Left colon (tissue), 2 donors: Measurements from ENCODE around the gene NUDT14. TPM values are rescaled to one million over a fixed set of nuclear protein-coding genes. Genes with fewer than 3 reads are reported as not detected.

Source experiments
- ATAC-seq: fragments of 200-7000 bp; cut with Tn5 transposase; one replicate; pipeline ENCODE4 v1.9.1; 2020; ENCODE audit warnings: mild to moderate bottlenecking, moderate library complexity
- DNase-seq, 2 donors: peaks; one replicate each; pipeline ENCODE4 v3.0.0-alpha.2; 2020
- intact Hi-C, 2 donors: fragments of 100-400 bp; cut with DNase I in 1 of 2; cut with micrococcal nuclease in 1 of 2; formaldehyde crosslinking; loops; one replicate each; pipeline versions ENCODE4 v1.11.2 to v1.14.0; 2022; cut with DNase I, micrococcal nuclease
- total RNA-seq, 2 donors: library from RNA; stranded (reverse); fragmentation: NEBNext Ultra II Directional; extraction: Animal tissue kit (Norgen Biotek cat#: 25700); gene quantifications; one replicate each; pipeline ENCODE4 v1.2.1, GENCODE V29; 2021
- donor health status: DM: no; HTN: no; CAD: no.
- donor health status: DM: yes; HTN: yes; CAD: no.

The NUDT14 gene
- total RNA-seq, 2 donors from 2014 or later: 45.6 to 56.8 TPM

DNA sequence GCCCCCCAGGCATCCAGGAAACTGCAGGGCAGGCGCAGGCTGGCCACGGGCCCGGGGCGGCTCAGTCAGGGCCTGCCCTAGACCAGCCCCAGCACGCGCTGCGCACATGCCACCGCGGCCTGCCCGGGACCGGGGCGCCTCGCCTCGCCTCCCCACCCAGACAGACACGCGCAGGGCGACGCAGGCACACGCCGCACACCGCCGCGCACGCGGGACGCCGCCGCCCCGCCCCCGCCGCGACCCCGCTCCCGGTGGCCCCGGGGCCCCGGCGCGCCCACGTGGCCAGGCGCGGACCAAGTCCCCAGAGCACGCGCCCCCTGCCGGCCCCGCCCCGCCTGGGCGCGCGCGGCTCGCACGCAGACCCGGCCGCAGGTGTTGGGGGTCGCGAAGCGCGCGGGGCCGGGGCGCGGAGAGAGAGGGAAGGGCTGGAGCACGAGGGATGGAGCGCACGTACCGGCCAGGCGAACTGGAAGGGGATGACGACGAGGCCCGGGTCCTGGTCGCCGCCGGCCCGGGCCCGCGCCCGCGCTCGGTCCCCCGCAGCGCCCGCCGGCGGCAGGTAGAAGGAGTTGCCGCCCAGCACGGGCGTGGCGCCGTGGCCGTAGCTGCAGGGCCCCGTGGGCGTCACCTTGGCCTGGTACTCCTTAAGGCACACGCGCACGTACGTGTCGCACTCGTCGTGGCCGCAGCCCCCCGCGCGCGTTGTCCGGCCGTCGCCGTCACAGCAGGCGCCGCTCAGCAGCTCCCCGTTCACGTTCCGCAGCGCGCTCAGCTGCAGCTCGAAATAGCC, 13.6 kb downstream of the NUDT14 start:
- peak in 1 of 2 donors; percentile 55 for DNase-seq
- peak; percentile 42 for ATAC-seq
- intact Hi-C loops: no loop called here

DNA sequence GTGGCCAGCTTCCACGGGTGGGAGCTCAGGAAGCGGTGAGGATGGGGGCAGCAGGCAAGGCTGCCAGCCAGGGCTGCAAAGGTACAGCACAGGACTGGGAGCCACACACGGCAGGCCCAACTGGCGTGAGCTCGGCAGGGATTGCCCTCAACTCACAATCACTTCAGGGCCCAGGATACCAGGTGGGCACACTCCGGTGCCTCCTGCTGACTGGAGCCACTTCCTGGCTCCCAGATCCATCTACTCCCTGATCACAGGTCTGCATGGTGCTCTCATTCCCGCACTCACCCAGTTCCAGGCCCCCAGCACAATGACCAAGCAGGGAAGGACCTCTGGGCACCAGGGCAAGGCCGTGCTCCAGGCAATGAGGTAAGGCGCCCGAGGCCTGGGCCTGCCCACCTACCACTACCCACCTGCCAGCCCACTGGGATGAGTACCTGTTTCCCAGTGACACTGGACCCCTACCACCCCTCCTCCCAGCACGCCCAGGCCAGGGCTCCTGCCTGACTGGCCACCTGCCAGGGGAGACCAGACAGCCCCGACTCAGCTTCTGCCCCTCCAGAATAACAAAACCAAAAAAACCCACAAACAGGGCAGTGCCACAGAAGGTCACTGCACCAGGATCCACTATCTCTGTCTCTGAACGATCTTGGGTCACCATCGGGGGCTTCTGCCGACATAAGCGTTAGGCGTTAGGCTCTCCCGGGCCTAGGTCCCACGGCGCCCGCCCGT, 14.4 kb downstream of the NUDT14 start:
- no peak for ATAC-seq
- intact Hi-C loops: no loop called here
- no peak for DNase-seq

DNA sequence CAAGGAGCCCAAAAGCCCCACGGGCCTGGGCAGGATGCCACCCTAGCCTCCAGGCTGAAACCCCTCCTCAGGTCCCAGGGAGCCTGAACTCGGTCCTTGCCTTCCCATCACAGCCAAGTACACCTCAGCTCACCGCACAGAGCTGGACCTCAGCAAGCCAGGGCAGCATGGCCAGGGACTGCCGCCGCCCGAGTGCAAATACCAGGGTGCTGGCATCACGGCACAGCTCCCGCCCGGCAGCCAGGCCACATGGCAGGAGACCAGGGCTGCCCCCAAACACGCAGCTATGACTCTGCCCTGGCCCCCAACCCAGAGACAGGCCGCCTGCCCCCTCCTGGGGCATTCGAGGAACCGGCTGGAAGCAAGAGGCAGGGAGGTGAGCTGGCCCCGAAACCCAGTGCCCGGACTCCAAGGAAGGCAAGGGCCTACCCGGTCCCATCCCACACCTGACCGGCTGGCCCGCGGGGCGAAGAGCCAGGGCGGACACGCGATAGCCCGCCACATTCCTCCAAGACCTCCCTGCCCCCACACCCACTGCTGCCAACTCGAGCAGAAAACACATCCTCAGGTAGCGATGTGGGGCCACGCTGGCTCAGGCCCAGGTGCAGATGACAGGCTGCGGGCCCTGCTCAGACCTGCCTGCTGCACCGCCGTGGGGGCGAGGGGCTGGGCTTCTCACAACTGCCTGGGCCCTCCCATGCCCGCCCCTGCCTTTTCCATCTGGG, 15.2 kb downstream of the NUDT14 start:
- intact Hi-C loops: no loop called here

GRCh38 chr14:105165134-105165704, 15.9 kb downstream of the NUDT14 start:
- DNase-seq (peak in 1 of 2 donors; percentile 58), ATAC-seq (peak; percentile 73)
- intact Hi-C loops: no loop called here

More for the DNA sequence above, 15.2 kb downstream of the NUDT14 start:
- ATAC-seq (no peak), DNase-seq (no peak)

DNA sequence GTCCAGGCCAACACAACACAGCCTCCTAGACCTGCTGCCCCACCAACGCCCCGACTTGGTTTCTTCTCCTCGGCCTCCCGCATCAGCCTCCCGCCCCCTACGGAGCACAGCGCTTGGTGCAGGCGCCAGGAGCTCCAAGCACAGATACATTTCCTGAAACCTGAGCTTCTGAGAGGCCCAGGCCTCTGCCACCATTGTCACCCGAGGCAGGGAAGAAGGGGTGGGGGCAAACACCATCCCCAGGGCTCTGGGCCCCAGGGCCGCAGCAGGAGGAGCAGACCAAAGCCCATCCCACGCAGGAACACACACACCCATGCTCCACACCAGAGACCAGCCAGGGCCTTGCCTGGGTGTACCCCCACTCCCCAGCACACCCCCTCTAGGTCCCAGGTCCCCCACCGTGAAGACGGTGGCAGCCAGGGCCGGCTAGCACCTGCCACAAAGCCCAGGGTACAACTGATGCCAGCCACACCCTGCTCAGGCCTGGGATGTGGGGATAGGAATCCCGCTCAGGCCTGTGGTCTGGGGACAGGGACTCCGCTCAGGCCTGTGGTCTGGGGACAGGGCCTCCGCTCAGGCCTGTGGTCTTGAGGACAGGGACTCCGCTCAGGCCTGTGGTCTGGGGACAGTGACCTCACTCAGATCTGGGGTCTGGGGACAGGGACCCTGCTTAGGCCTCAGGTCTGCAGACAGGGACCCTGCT, 17.9 kb downstream of the NUDT14 start:
- ATAC-seq (no peak), DNase-seq (no peak)
- intact Hi-C loops: no loop called here

DNA sequence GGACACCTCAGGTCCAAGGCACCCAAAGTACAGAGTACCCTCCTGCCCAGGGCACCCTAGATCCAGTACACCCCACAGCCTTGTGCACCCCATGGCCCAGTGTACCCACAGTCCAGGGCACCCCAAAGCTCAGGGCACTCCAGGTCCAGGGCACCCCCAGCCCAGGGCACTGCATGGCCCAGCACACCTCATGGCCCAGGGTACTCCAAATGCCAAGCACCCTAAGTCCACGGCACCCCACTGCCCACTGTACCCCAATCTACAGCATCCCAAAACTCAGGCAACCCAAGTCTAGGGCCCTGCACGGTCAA, 18.5 kb downstream of the NUDT14 start:
- no peak for ATAC-seq
- no peak for DNase-seq
- intact Hi-C loops: no loop called here

DNA sequence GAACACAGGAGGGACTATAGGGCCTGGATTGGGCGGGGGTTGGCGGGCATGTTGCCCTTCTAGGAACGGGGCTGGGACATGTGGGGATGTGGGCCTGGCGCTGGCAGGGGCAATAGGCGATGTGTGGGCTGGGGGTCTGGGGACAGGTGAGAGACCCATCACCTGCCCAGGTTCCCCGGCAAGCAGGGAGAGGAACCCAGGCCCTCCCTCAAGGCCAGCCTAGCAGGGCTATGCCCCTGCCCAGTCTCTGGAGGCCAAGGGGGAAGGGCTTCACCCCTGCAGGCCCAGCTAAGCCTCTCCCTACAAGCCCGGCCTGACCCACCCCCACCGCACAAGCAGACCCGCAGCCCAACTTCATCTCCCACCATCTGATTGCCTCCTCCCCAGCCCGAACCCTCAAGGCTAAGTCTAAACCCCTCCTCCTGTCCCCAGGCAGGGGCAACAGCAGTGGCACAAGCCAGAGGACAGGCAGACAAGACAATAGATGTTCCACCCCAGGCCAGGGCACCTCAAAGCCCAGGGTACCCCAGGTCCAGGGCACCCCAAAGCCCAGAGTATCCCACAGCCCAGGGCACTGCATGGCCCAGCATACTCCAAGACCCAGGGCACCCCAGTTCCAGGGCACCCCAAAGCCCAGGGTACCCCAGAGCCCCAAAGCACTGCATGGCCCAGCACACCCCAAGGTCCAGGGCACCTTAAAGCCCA, 19.0 kb downstream of the NUDT14 start:
- ATAC-seq: peak; percentile 22
- DNase-seq: peak in 1 of 2 donors; percentile 35
- intact Hi-C loops: no loop called here

DNA sequence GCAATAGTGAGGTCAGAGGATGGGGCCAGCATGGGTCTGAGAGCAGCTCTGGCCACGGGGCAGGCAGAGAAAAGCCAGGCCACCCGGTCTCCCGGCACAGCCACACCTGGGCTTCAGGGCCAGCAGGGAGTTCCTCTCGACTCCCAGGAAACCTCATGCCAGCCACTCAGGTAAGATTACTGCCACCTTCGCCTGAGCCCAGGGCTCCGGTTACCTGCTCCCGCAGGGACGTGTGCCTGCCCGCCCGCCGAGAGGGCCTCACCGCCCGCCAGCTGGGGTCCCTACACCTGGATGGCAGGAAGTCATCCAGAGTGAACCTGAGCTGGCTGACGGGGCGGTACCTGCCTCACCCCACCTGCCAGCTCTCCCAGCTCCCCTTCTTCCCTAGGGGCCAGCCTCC, 19.8 kb downstream of the NUDT14 start:
- intact Hi-C loops: no loop called here
- no peak for ATAC-seq
- no peak for DNase-seq

- ATAC-seq: no peak
- intact Hi-C loops: no loop called here
- no peak for DNase-seq
These were observed 20.3 kb downstream of the NUDT14 start for GRCh38 chr14:105160776-105161175.

GRCh38 chr14:105159344-105159743, 21.8 kb downstream of the NUDT14 start:
- DNase-seq: no peak
- no peak for ATAC-seq
- intact Hi-C loops: no loop called here

GRCh38 chr14:105158794-105159193, 22.3 kb downstream of the NUDT14 start:
- DNase-seq (no peak), ATAC-seq (no peak)
- intact Hi-C loops: no loop called here

- DNase-seq (no peak), ATAC-seq (no peak)
- intact Hi-C loops: no loop called here
These were observed 23.2 kb downstream of the NUDT14 start for GRCh38 chr14:105157872-105158271.

DNA sequence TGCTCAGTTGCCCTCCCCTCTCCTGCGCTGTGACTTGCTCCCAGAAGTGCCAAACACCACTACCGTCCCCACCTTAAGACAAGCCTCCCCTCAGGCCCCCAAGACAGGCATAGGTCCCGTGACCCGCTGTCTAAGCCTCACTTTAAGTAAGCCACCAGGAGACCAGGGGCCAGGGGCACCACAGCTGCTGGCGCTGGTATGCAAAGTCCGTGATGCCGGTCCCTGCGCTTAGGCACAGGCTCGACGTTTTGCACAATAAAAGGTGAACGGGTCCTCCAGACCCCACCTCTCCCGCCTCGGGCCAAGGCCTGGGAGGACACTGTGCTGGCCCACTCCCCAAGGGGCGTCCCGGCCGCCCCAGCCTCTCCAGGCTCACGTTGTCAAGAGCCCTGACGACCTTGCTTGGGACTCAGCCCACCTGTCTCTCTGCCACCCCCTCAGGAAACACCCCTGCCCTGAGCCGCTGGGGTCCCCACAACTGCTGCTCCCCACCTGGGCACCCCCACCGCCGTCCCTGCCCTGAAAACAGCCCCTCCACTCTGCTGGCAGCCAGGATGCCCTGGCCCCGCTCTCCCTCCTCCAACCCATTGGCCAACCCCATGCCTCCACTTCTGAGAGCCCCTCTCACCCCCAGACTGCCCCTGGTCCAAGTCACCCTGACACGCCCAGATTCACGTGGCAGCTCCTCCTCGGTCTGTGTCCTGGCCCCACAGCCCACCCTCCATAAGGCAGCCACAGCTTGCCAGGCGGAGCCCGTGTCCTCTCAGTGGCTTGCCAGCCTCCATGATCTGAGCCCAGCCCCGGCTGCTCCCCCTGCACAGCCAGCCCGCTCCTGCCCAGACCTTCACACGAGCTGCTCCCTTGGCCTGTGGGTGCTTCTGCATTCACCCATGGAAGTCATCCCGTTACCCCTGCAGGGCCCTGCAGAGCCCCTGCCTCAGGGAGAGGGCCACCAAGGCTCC, 24.4 kb downstream of the NUDT14 start:
- intact Hi-C loops: no loop called here
- ATAC-seq (no peak), DNase-seq (no peak)

DNA sequence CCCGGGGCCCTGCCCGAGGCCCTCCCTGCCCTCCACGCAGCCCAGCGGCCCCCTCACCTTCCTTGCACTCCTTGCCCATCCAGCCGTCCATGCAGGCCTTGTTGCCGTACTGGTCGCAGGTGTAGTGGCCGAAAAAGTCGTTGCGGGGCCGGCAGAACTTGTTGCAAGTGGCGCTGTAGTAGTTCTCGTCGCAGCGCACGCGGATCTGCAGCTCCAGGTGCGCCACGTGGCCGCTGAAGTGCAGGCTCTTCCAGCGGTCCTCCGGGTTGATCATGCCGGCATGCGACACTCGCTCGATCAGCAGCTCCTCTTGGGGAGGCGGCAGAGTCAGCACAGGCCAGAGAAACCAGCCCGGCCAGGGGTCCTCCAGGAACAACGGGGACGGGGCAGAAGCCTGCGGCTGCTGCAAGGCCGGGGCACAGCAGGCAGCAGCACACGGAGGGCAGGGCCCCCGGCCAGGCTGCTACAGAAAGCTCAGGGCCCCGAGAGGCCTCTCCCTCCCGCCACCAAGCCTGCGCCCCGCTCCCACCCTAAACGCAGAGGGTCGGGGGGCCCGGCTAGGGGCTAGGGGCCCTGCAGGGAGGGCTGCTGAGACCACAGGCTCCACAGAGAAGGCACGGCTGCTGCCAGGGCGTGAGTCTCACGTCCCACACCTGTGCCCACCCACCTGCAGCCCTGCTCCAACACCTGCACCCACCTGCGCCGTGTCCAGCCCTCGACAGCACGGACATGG, 25.3 kb downstream of the NUDT14 start:
- intact Hi-C loops: no loop called here
- ATAC-seq (no peak), DNase-seq (no peak)

- ATAC-seq: peak; percentile 71
- intact Hi-C loops: no loop called here
These were observed 26.0 kb downstream of the NUDT14 start for GRCh38 chr14:105155071-105155651.

GRCh38 chr14:105154476-105154871, 26.6 kb downstream of the NUDT14 start:
- ATAC-seq (no peak), DNase-seq (no peak)
- intact Hi-C loops: no loop called here

More at GRCh38 chr14:105155071-105155651, 26.0 kb downstream of the NUDT14 start:
- no peak for DNase-seq
